ENCODE data around the gene GEMIN7.
A peak's percentile ranks its signal among the peaks of the same experiment; 100 is the strongest.
"Not testable (repeated sequence)": the region's sequence is repeated elsewhere in the genome, so short reads cannot be mapped to it uniquely, and the experiment has no call there.

Gene GEMIN7

DNA sequence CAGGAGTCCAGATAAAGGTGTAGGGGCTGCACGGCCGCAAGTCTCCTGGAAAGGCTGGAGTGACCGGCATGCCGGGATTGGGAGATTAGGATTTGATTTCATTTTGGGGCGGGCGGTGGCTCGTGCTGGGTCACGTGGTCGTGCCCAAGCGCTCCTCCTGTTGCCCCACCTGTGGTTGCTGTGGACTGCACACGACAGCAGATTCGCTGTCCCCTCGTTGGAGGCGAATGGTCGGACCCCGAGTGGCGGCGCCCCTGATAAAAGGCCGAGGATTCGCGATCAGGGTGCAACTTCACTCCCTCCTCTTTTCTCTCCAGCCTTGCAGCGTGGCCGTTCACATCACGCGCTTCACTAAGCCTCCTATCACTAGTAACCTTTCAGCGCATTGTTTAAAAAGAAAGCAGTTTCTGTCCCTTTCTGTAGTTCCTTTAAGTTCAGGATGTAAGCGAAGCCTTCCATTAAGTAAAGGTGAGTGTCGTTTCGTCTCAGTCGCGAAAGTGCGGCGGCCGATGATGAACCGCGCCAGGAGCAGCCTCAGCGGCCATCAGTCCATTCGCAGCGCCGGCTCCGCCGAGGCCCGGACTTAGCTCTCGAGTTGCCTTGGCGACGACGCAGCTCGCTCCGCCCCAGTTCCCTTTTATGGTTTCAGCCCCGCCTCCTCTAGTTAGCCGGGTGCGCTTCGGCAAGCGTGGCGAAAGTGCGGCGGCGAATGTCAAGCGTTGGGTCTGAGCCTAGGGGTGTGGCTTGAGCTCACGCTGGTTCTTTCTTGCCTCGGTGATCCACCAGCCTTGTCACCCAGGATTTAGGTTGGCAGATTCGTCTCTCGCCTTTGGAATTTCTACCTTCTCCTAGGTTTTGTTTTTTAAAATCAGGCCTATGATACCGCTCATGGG is 12.2 kb downstream of the GEMIN7 start:
- DNase-seq: peak; percentile 97

DNA sequence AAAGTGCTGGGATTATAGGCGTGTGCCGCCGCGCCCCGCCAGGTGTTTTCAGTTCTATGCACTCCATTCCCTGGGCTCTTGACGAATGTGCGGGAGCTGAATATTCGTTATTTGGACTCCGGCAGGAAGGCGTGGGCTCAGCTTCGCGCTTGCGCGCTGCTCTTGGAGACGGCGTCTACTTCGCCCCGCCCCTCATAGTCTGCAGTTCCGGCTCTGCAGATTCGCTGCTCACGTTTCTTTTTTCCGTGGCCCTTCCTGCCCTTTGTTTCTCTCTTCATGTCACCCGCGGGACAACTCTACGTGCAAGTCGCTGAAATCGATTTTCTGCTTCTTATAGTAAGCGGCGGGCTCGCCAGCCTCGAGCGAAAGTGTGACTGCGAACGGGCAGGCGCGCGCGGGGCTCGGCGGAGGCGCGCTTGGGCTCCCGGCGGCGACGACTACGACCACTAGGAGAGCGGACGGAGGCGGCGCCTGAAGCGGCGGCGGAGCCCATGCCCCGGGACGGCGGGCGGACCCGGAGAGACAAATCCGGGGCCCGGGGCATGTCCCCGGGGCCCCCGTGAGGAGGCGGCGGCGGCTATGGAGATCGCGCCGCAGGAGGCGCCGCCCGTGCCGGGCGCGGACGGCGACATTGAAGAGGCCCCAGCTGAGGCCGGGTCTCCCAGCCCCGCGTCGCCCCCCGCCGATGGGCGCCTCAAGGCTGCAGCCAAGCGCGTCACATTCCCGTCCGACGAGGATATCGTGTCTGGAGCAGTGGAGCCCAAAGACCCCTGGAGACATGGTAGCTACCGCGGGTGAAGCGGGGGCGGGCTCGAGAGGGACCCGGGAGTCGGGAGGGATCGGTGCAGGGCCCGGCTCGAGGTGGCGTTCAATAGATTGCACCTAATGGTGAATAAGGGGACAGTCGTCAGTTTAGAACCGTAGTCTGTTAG is 14.0 kb downstream of the GEMIN7 start, which contains the start of gene PPP1R37:
PPP1R37 (plus strand) TSS at position 433 of the 932 bp plus-strand sequence; CDS start at position 580, 147 bp downstream.
- DNase-seq: peak; percentile 95

DNA sequence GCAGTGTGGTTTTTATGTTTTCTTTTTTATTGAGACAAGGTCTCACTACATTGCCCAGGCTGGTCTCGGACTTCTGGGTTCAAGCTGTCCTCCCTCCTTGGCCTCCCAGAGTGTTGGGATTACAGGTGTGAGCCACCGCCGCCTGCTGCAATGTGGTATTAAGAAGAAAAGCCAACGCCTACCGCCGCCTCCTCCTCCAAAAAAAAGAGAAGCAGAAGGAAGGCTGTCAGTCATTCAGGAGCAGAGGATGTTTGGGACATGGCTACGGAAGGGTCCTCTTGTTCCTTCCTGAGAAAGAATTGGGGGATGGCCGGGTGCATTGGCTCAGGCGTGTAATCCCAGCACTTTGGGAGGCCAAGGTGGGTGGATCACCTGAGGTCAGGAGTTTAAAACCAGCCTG is 15.1 kb downstream of the GEMIN7 start:
- DNase-seq: no peak

- DNase-seq: no peak
Observed at GRCh38 chr19:45094707-45095106, 15.6 kb downstream of the GEMIN7 start.

- DNase-seq: no peak
Observed at GRCh38 chr19:45095496-45096413, 16.7 kb downstream of the GEMIN7 start.

DNA sequence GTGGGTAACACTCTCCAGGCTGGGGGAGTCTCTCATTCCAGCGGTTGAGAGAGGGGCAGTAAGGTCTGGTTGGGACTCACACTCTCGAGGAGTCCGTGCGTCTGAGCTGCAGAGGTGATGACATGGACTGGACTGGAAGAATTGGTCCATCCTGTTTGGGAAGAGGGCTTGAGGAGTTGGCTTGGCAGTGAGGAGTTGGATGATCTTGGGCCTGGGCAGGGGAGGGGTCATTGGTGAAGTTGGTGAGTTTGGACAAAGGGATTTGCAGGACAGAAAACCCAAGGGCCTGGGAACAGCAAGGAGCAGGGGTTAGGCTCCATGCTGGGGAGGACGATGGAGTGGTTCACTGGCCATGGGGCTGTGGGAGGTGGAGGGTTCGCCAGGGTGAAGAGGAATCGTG is 17.6 kb downstream of the GEMIN7 start:
- DNase-seq: no peak

GRCh38 chr19:45097450-45097775 is 18.4 kb downstream of the GEMIN7 start:
- DNase-seq: no peak

- no peak for DNase-seq
Observed at GRCh38 chr19:45097776-45098520, 18.9 kb downstream of the GEMIN7 start.

- DNase-seq: no peak
Observed at GRCh38 chr19:45098521-45099466, 19.7 kb downstream of the GEMIN7 start.

GRCh38 chr19:45099467-45100191 is 20.6 kb downstream of the GEMIN7 start:
- DNase-seq: no peak

- DNase-seq: no peak
Observed at GRCh38 chr19:45100201-45100600, 21.1 kb downstream of the GEMIN7 start.

- DNase-seq: no peak
Observed at GRCh38 chr19:45100846-45101252, 21.8 kb downstream of the GEMIN7 start.

DNA sequence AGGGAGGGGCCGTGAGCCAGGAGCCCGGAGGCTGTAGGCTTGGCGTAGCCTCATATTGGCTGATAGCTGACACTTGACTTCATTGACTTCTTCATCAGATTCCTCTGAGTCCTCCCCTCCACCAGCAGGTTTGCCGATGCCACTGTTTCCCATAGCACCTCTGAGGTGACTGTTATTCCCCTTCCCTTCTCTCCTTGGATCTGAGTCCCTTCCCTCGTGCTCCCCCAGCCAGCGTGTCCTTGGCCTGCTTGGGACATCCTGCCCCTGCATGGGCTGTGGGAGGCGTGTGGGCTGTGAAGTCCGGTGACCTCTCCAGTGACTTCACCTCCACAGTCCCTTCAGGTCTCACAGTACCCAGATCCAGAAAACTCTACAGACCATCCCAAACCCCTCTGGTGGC is 22.7 kb downstream of the GEMIN7 start:
- DNase-seq: no peak

- no peak for DNase-seq
Observed at GRCh38 chr19:45102481-45102880, 23.4 kb downstream of the GEMIN7 start.

GRCh38 chr19:45103156-45103507 is 24.1 kb downstream of the GEMIN7 start:
- DNase-seq: no peak

DNA sequence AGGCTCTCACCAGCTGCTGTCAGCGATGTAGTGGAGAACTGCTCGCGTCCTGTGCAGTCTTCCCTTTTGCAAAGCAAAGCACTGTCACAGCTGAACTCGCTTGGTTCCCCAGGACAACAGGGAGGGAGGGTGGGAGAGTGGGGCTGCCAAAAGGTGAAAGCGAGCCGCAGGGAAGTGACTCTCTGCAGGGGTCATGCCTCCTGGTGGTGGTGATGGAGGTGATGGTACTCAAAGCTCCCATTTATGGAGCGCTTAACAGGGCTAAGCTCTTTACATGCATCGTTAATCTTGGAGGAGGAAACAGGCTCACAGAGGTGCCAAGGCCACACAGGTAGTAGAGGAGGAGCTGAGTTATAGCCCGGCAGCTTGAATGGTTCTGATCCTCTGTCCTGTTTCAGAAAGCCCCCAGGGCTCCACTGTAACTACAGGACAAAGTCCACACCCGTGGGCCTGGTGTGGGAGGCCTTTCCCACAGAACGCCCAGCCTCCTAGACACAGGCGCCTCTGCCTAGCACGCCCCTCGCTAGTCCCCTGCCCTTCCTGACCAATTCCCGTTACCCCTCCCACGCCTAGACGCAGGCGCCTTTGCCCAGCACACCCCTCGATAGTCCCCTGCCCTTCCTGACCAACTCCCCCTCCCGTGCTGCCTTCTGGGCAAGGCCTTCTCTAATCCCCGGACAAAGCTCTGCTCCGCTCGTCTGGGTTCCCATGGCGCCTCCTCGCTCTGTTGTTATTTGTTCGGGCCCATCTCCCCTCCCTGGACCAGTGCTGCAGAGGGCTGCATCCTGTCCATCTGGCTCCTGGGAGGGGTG is 24.7 kb downstream of the GEMIN7 start:
- DNase-seq: no peak

DNA sequence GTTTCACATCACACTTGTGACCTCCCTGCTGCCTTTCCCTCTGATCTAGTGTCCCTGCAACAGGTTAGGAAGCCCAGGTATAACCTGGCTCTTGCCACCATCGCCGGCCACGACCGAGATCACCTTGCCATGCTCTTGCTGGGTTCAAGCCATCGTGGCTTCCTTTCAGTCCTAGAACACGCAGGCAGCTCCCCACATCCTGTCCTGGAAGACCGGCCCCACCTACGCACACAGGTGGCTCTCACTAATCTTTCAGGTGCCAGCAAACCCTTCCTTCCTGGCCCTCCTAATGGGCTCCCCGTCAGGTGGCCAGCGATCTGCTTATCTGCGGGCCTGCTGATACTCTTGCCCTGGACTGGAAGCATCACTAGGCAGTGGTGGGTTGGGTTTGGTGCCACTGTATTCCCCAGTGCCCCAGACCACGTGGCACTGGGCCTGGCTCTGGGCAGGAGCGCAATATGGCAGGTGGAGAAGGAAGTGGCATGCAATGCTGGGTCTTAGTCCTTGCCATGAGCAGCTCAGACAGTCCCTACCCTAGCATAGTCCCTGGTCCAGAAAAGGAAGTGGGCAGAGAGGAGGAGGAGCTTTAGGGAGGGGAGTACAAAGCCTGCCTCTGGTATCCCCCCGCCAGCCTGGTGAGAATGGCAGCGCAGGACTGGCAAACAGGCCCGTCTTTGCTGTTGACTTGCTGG is 25.7 kb downstream of the GEMIN7 start:
- DNase-seq: no peak

DNA sequence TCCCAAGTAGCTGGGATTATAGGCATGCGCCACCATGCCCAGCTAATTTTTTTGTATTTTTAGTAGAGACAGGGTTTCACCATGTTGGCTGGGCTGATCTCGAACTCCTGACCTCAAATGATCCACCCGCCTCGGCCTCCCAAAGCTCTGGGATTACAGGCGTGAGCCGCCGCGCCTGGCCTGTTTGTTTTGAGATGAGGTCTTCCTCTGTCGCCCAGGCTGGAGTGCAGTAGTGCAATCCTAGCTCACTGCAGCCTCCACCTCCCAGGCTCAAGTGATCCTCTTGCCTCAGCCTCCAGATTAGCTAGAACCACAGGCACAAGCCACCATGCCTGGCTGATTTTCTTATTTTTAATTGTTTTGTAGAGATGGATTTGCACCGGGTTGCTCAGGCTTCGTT is 27.3 kb downstream of the GEMIN7 start:
- DNase-seq: not testable (repeated sequence)
